Measurements from ENCODE around the gene CCNA2. TPM values are rescaled to one million over a fixed set of nuclear protein-coding genes. Genes with fewer than 3 reads are reported as not detected.

Gene CCNA2
- total RNA-seq, 2 experiments from 2014 or later, result 149 to 162 TPM

DNA sequence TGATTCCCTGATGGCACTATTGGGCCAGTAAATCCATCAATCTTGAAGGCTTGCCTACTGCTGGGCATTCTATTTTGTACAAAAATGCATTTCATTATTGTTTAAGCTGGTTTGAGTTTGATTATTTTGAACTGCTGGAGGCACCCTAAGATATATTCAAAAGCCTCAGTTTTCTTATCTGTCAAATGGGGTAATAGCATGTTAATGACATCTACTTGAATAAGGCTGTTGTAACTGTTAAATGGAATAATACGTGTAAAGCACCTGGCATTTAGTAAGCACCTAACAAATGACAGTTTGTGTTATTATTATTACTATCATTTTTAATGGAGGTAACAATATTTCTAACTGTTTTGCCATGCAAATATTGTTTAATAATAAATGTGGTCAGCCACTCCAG, 51.8 kb downstream of the CCNA2 start:
- Histone ChIP-seq H2AFZ (ENCODE audit: low read length) (no peak overlapping the region), H3K9me2 (ENCODE audit: insufficient read depth, low read length) (no peaks in the 10 kb centered on the region), H3K9me3 (ENCODE audit: low read length) (no peaks in the 10 kb centered on the region), H3K4me1 (ENCODE audit: insufficient read depth, low read length, poor library complexity, severe bottlenecking) (no peaks in the 10 kb centered on the region), H4K20me1 (ENCODE audit: insufficient read depth, low read length) (no peaks in the 10 kb centered on the region), H3K36me3 (ENCODE audit: insufficient read depth, low read length) (no peaks in the 10 kb centered on the region), H3K79me2 (ENCODE audit: insufficient read depth, low read depth, low read length) (no peaks in the 10 kb centered on the region), H3K4me2 (ENCODE audit: low read length) (no peak overlapping the region), H3K27ac (ENCODE audit: low read depth, low read length, poor library complexity, severe bottlenecking) (no peak overlapping the region), H3K4me3 (ENCODE audit: low read depth, low read length, poor library complexity, severe bottlenecking) (no peak overlapping the region)
- no TSS peak for BruUV-seq (replicated peaks)
- POLR2A ChIA-PET, result no interaction called here
- no peak for DNase-seq (ENCODE audit: low spot score)
- intact Hi-C loops (cut with micrococcal nuclease; ENCODE audit: unreplicated experiment), result no loop called here
- TF ChIP-seq, protein P1, sequence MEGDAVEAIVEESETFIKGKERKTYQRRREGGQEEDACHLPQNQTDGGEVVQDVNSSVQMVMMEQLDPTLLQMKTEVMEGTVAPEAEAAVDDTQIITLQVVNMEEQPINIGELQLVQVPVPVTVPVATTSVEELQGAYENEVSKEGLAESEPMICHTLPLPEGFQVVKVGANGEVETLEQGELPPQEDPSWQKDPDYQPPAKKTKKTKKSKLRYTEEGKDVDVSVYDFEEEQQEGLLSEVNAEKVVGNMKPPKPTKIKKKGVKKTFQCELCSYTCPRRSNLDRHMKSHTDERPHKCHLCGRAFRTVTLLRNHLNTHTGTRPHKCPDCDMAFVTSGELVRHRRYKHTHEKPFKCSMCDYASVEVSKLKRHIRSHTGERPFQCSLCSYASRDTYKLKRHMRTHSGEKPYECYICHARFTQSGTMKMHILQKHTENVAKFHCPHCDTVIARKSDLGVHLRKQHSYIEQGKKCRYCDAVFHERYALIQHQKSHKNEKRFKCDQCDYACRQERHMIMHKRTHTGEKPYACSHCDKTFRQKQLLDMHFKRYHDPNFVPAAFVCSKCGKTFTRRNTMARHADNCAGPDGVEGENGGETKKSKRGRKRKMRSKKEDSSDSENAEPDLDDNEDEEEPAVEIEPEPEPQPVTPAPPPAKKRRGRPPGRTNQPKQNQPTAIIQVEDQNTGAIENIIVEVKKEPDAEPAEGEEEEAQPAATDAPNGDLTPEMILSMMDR (conservative IDR thresholded peaks at IDR 0.05; ENCODE audit: low read length), result no peak
- no peak for TF ChIP-seq EZH2phosphoT487 (IDR thresholded peaks at IDR 0.05; ENCODE audit: borderline replicate concordance, low read depth, low read length)
- CTCF ChIA-PET (ENCODE audit: unreplicated experiment), result no interaction called here

DNA sequence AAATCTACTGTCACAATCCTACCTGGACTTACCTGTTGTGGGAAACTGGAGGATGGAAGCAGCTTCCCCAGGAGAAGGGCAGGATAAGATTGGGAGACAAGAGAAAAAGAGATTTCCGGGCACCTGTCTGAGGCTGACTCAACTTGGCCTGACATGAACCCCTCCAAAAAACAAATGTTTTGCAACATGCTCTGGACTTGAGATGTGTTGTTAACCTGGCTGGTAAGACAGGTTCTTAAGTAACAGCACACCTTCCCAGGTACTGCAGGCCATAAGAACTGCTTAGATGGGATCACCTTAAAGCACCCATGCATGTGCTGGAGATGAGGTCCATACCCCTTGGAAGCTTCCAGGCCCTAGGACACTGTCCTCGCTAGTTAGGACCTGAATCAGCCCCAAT, 54.3 kb downstream of the CCNA2 start:
- intact Hi-C loops (cut with micrococcal nuclease; ENCODE audit: unreplicated experiment), result no loop called here
- no peaks in the 10 kb centered on the region for H4K20me1 ChIP-seq (ENCODE audit: insufficient read depth, low read length)

DNA sequence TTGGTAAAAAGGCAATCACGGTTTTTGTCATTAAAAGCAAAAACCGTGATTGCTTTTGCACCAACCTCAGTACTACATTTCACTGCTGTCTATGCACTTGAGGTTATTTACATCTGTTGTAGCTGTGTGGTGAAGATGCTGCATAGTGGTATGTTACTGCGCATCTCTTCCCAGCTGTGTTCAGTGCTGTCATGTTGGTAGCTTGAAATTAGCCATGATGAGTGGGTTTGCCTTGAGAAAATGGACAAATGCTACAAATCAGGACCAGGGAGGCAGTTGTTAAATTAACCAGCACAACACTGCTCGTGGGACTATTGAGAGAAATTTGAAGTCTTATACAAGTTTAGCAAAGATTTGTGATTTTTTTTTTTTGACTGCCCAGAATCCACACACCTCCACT, 56.5 kb downstream of the CCNA2 start:
- POLR2A ChIA-PET, result interaction anchor here (0.5 kb wide), 1 partner anchor 71 kb away, joined by 4 read pairs; no protein-coding TSS in a partner anchor
- Histone ChIP-seq H3K4me1 (ENCODE audit: insufficient read depth, low read length, poor library complexity, severe bottlenecking) (no peaks in the 10 kb centered on the region), H3K4me3 (ENCODE audit: low read depth, low read length, poor library complexity, severe bottlenecking) (no peak overlapping the region), H4K20me1 (ENCODE audit: insufficient read depth, low read length) (no peaks in the 10 kb centered on the region), H3K27ac (ENCODE audit: low read depth, low read length, poor library complexity, severe bottlenecking) (no peak overlapping the region), H3K79me2 (ENCODE audit: insufficient read depth, low read depth, low read length) (no peaks in the 10 kb centered on the region), H3K36me3 (ENCODE audit: insufficient read depth, low read length) (no peaks in the 10 kb centered on the region), H2AFZ (ENCODE audit: low read length) (no peak overlapping the region), H3K4me2 (ENCODE audit: low read length) (no peak overlapping the region), H3K9me2 (ENCODE audit: insufficient read depth, low read length) (no peaks in the 10 kb centered on the region), H3K9me3 (ENCODE audit: low read length) (no peaks in the 10 kb centered on the region)
- intact Hi-C loops (cut with micrococcal nuclease; ENCODE audit: unreplicated experiment), result no loop called here
- CTCF ChIA-PET (ENCODE audit: unreplicated experiment), result no interaction called here
- TF ChIP-seq EZH2phosphoT487 (IDR thresholded peaks at IDR 0.05; ENCODE audit: borderline replicate concordance, low read depth, low read length), result no peak
- TF ChIP-seq, protein P1 (conservative IDR thresholded peaks at IDR 0.05; ENCODE audit: low read length), result no peak
- DNase-seq (ENCODE audit: low spot score), result no peak
- no TSS peak for BruUV-seq (replicated peaks)

More for the DNA sequence above, 54.3 kb downstream of the CCNA2 start:
- DNase-seq (ENCODE audit: low spot score), result no peak
- Histone ChIP-seq H3K36me3 (ENCODE audit: insufficient read depth, low read length) (no peaks in the 10 kb centered on the region), H3K4me1 (ENCODE audit: insufficient read depth, low read length, poor library complexity, severe bottlenecking) (no peaks in the 10 kb centered on the region), H3K27ac (ENCODE audit: low read depth, low read length, poor library complexity, severe bottlenecking) (no peak overlapping the region), H2AFZ (ENCODE audit: low read length) (no peak overlapping the region), H3K9me2 (ENCODE audit: insufficient read depth, low read length) (no peaks in the 10 kb centered on the region), H3K4me2 (ENCODE audit: low read length) (no peak overlapping the region), H3K9me3 (ENCODE audit: low read length) (no peaks in the 10 kb centered on the region), H3K79me2 (ENCODE audit: insufficient read depth, low read depth, low read length) (no peaks in the 10 kb centered on the region), H3K4me3 (ENCODE audit: low read depth, low read length, poor library complexity, severe bottlenecking) (no peak overlapping the region)
- CTCF ChIA-PET (ENCODE audit: unreplicated experiment), result no interaction called here
- TF ChIP-seq, protein P1 (conservative IDR thresholded peaks at IDR 0.05; ENCODE audit: low read length), result no peak
- no peak for TF ChIP-seq EZH2phosphoT487 (IDR thresholded peaks at IDR 0.05; ENCODE audit: borderline replicate concordance, low read depth, low read length)
- POLR2A ChIA-PET, result interaction anchor here (0.7 kb wide), 1 partner anchor 1774 kb away, joined by 5 read pairs; no protein-coding TSS in a partner anchor
- no TSS peak for BruUV-seq (replicated peaks)

Other genes with a start within 250 kb of the CCNA2 start
- gene ANXA5, start 126.9 kb downstream of the CCNA2 start, total RNA-seq (2014; rRNA removed; shearing (Covaris generic)), result 28.9 and 38.3 TPM in 2 replicates
- gene ANXA5, start 126.9 kb downstream of the CCNA2 start, total RNA-seq (2022), result 39.2 and 40.1 TPM in 2 replicates
- not detected in 2 replicates for gene SMIM43, start 58.7 kb downstream of the CCNA2 start, total RNA-seq (2014; rRNA removed; shearing (Covaris generic))
- not detected in 2 replicates for gene SMIM43, start 58.7 kb downstream of the CCNA2 start, total RNA-seq (2022)
- gene EXOSC9, start 22.6 kb downstream of the CCNA2 start, total RNA-seq (2014; rRNA removed; shearing (Covaris generic)), result 58.4 and 69.5 TPM in 2 replicates
- 57.6 and 66.0 TPM in 2 replicates for gene EXOSC9, start 22.6 kb downstream of the CCNA2 start, total RNA-seq (2022)
- 10.7 and 13.2 TPM in 2 replicates for gene BBS7, start 46.6 kb upstream of the CCNA2 start, total RNA-seq (2014; rRNA removed; shearing (Covaris generic))
- gene BBS7, start 46.6 kb upstream of the CCNA2 start, total RNA-seq (2022), result 21.1 and 25.8 TPM in 2 replicates
- 0.50 TPM in 1 of 2 replicates, not detected in the other for gene TRPC3, start 128.2 kb upstream of the CCNA2 start, total RNA-seq (2014; rRNA removed; shearing (Covaris generic))
- gene TRPC3, start 128.2 kb upstream of the CCNA2 start, total RNA-seq (2022), result not detected in 2 replicates

Data from OCI-LY7 (cell line).